HL-60 (cell line): ENCODE results near the gene TUBAL3.

Source experiments
- DNase-seq, 2 experiments: peaks; one replicate each; pipeline ENCODE4 v3.0.0-alpha.2; 2010 to 2020; ENCODE audit warnings: low read depth in 1 of 2, low spot score in 1 of 2
- H3K27ac ChIP-seq: fragments of 250-450 bp; sonication (Bioruptor Pico); replicated peaks from 2 replicates; pipeline ENCODE4 v1.5.1; 2020; ENCODE audit warnings: mild to moderate bottlenecking, moderate library complexity
- H3K27me3 ChIP-seq: fragments of 250-450 bp; sonication (Bioruptor Pico); 2 replicates; pipeline ENCODE4 v1.5.1; 2021; ENCODE audit warnings: mild to moderate bottlenecking, moderate library complexity; ENCODE audit not compliant: insufficient read depth, poor library complexity, severe bottlenecking
- H3K4me3 ChIP-seq: replicated peaks from 2 replicates; pipeline ENCODE4 v1.5.1; 2011; ENCODE audit warnings: mild to moderate bottlenecking, control low read depth, low read length; ENCODE audit not compliant: insufficient read depth
- GABPA ChIP-seq: IDR thresholded peaks from 2 replicates; pipeline ENCODE4 v1.6.1; 2012; ENCODE audit warnings: low read depth
- POLR2AphosphoS5 ChIP-seq: IDR thresholded peaks from 2 replicates; pipeline ENCODE4 v1.6.1; 2012; ENCODE audit warnings: low read depth
- SPI1 ChIP-seq: IDR thresholded peaks from 2 replicates; pipeline ENCODE4 v1.6.1; 2012; ENCODE audit warnings: low read depth, mild to moderate bottlenecking, borderline replicate concordance
- TF ChIP-seq, protein P1 (sequence below): IDR thresholded peaks from one replicate; pipeline ENCODE4 v1.5.1; 2011; ENCODE audit warnings: low read length, control low read depth, inconsistent platforms; ENCODE audit not compliant: insufficient read depth
- TF ChIP-seq, protein P2 (sequence below): IDR thresholded peaks from 2 replicates; pipeline ENCODE4 v1.6.1; 2012; ENCODE audit warnings: low read depth; ENCODE audit not compliant: insufficient replicate concordance

The TUBAL3 gene

DNA sequence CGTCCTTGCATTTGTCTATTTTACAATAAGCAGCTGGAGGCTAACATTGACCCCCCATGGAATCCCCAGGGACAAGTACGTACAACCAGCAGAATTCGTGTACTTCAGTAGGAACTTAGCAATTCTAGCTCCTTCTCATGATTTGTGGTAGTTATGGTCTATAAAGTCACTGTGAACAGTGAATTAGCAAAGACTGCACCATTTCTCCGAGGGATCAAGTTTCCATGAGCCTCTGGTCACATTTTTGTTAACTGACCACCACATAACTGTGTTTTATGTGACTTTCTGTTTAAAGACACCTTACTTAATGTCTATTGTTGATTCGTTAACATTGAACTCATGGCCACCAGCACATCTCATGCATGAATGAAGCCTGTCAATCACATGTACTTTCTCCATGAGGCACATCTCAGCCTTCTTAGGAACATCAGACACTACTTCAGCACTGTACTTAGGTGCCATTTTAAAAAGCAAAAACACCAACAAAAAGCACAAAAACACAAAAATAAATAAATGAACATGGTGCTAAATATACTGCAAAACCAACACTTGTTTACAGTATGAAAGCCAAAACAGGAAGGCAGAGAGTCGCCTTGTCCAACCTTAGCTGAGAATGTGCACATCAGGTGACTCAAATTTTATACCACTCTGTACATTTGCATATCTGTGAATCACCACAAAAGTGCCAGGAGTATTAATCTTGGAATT is 48.9 kb downstream of the TUBAL3 start:
- H3K4me3 ChIP-seq = no peak overlapping the region
- H3K27ac ChIP-seq = no peak overlapping the region
- no peaks in the 10 kb centered on the region for H3K27me3 ChIP-seq
- no peak for DNase-seq
- no peak for TF ChIP-seq SPI1
- TF ChIP-seq, protein P1, sequence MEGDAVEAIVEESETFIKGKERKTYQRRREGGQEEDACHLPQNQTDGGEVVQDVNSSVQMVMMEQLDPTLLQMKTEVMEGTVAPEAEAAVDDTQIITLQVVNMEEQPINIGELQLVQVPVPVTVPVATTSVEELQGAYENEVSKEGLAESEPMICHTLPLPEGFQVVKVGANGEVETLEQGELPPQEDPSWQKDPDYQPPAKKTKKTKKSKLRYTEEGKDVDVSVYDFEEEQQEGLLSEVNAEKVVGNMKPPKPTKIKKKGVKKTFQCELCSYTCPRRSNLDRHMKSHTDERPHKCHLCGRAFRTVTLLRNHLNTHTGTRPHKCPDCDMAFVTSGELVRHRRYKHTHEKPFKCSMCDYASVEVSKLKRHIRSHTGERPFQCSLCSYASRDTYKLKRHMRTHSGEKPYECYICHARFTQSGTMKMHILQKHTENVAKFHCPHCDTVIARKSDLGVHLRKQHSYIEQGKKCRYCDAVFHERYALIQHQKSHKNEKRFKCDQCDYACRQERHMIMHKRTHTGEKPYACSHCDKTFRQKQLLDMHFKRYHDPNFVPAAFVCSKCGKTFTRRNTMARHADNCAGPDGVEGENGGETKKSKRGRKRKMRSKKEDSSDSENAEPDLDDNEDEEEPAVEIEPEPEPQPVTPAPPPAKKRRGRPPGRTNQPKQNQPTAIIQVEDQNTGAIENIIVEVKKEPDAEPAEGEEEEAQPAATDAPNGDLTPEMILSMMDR = no peak
- no peak for TF ChIP-seq POLR2AphosphoS5
- TF ChIP-seq, protein P2, sequence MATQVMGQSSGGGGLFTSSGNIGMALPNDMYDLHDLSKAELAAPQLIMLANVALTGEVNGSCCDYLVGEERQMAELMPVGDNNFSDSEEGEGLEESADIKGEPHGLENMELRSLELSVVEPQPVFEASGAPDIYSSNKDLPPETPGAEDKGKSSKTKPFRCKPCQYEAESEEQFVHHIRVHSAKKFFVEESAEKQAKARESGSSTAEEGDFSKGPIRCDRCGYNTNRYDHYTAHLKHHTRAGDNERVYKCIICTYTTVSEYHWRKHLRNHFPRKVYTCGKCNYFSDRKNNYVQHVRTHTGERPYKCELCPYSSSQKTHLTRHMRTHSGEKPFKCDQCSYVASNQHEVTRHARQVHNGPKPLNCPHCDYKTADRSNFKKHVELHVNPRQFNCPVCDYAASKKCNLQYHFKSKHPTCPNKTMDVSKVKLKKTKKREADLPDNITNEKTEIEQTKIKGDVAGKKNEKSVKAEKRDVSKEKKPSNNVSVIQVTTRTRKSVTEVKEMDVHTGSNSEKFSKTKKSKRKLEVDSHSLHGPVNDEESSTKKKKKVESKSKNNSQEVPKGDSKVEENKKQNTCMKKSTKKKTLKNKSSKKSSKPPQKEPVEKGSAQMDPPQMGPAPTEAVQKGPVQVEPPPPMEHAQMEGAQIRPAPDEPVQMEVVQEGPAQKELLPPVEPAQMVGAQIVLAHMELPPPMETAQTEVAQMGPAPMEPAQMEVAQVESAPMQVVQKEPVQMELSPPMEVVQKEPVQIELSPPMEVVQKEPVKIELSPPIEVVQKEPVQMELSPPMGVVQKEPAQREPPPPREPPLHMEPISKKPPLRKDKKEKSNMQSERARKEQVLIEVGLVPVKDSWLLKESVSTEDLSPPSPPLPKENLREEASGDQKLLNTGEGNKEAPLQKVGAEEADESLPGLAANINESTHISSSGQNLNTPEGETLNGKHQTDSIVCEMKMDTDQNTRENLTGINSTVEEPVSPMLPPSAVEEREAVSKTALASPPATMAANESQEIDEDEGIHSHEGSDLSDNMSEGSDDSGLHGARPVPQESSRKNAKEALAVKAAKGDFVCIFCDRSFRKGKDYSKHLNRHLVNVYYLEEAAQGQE = no peak
- TF ChIP-seq GABPA = no peak

DNA sequence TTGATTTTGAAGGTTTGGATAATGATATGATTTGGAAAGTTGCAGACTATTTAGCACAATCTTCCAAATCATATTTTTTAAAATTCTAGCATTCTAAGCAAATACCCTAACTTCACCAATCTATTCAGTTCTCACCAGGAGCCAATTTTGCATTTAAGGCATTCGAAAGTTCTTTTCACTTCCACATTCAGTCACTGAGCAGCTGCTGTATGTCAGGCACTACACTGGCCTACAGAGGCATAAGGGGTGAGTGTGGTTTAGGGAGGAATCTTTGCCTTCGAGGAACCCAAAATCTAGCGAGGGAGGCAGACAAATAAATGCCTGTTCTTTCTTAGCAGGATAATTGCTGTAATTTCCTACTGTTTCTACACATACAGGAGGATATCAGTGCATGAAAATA is 50.6 kb downstream of the TUBAL3 start:
- no peak for DNase-seq
- no peak overlapping the region for H3K27ac ChIP-seq
- TF ChIP-seq, protein P2 = no peak
- no peak for TF ChIP-seq GABPA
- TF ChIP-seq, protein P1 = no peak
- no peak for TF ChIP-seq POLR2AphosphoS5
- TF ChIP-seq SPI1 = no peak
- H3K4me3 ChIP-seq = no peak overlapping the region
- no peaks in the 10 kb centered on the region for H3K27me3 ChIP-seq

DNA sequence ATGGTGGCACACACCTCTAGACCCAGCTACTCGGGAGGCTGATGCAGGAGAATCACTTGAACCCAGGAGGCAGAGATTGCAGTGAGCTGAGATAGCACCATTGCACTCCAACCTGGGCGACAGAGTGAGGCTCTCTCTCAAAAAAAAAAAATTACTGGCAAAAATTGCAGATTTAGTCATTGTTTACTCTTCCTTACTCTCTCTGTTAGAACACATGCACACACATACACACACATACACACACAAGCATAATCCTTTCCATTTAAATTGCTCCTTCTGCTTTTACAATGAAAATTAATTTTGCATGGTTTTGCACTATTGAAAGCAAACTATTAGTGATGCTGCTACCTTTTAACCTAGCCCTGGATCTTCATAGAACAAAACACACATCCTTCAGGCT is 55.3 kb downstream of the TUBAL3 start:
- no peak for DNase-seq
- Histone ChIP-seq H3K27me3 (no peaks in the 10 kb centered on the region), H3K27ac (no peak overlapping the region), H3K4me3 (no peak overlapping the region)
- TF ChIP-seq, protein P2 = no peak
- TF ChIP-seq, protein P1 = no peak
- TF ChIP-seq POLR2AphosphoS5 = no peak
- no peak for TF ChIP-seq GABPA
- no peak for TF ChIP-seq SPI1
